HepG2 (cell line): ENCODE data around the gene CASS4. TPM values are rescaled to one million over a fixed set of nuclear protein-coding genes. Genes with fewer than 3 reads are reported as not detected.
A peak's percentile ranks its signal among the peaks of the same experiment; 100 is the strongest.

ENCODE experiments used
- AKAP8 ChIP-seq: sonication (generic); formaldehyde crosslinking; IDR thresholded peaks from 2 replicates; pipeline ENCODE4 v1.5.1; 2020; ENCODE audit warnings: mild to moderate bottlenecking, missing genetic modification reagents
- KLF11 ChIP-seq: IDR thresholded peaks from 2 replicates; pipeline ENCODE4 v1.6.1; 2016; ENCODE audit warnings: missing compliant biosample characterization
- MYNN ChIP-seq: sonication (generic); formaldehyde crosslinking; IDR thresholded peaks from 2 replicates; pipeline ENCODE4 v1.4.0; 2020; ENCODE audit warnings: mild to moderate bottlenecking, low read depth, missing genetic modification reagents
- SETDB1 ChIP-seq: sonication (generic); formaldehyde crosslinking; IDR thresholded peaks from 2 replicates; pipeline ENCODE4 v1.5.1; 2020; ENCODE audit warnings: missing genetic modification reagents, mild to moderate bottlenecking, borderline replicate concordance
- SIN3A ChIP-seq: IDR thresholded peaks from 2 replicates; pipeline ENCODE4 v1.6.1; 2011; ENCODE audit warnings: low read depth, mild to moderate bottlenecking, control low read depth, low read length, borderline replicate concordance
- SMAD3 ChIP-seq: sonication (generic); formaldehyde crosslinking; IDR thresholded peaks from 2 replicates; pipeline ENCODE4 v1.4.0; 2020; ENCODE audit warnings: missing genetic modification reagents
- ZNF577 ChIP-seq: sonication (generic); formaldehyde crosslinking; IDR thresholded peaks from 2 replicates; pipeline ENCODE4 v1.4.0; 2020; ENCODE audit warnings: mild to moderate bottlenecking, low read depth, missing genetic modification reagents, borderline replicate concordance
- ZNF850 ChIP-seq: sonication (generic); formaldehyde crosslinking; conservative IDR thresholded peaks from 2 replicates; pipeline ENCODE4 v1.9.0; 2021; ENCODE audit warnings: mild to moderate bottlenecking, missing genetic modification reagents
- polyA plus RNA-seq, 8 experiments: library from polyadenylated mRNA; depleted of rRNA in 3 of 8; stranded (reverse) in 7 of 8; unstranded in 1 of 8; fragments of >200 nt; fragmentation: Illumina TruSeq in 4 of 8; extraction: Trizol in 4 of 8; gene quantifications; 2 replicates each; pipeline versions ENCODE4 v1.2.1 to v1.2.3, GENCODE V29; 2011 to 2016; ENCODE audit warnings: low read depth in 4 of 8, missing spikeins in 1 of 8, mixed read lengths in 1 of 8; ENCODE audit not compliant: insufficient read depth in 1 of 8
- total RNA-seq, 5 experiments: library from RNA; depleted of rRNA; stranded (reverse); fragments of >200 nt; fragmentation: Illumina TruSeq; extraction: Trizol; gene quantifications; 2 replicates each; pipeline ENCODE4 v1.2.3, GENCODE V29; 2016; ENCODE audit warnings: low read depth in 1 of 5
- TF ChIP-seq, protein P1 (sequence below): sonication (generic); formaldehyde crosslinking; IDR thresholded peaks from 2 replicates; pipeline ENCODE4 v1.8.1; 2022; ENCODE audit warnings: low read depth, mild to moderate bottlenecking, missing genetic modification reagents
- TF ChIP-seq, protein P2 (sequence below): sonication (generic); formaldehyde crosslinking; IDR thresholded peaks from 2 replicates; pipeline ENCODE4 v1.4.0; 2020; ENCODE audit warnings: missing genetic modification reagents
- TF ChIP-seq, protein P3 (sequence below), 2 experiments: sonication (generic) in 1 of 2; formaldehyde crosslinking in 1 of 2; IDR thresholded peaks; 2 replicates each; pipeline versions ENCODE4 v1.5.1 to v1.6.1; 2011 to 2020; ENCODE audit warnings: borderline replicate concordance in 1 of 2, low read depth in 1 of 2, low read length in 1 of 2, mild to moderate bottlenecking in 1 of 2, missing genetic modification reagents in 1 of 2, moderate library complexity in 1 of 2
- TF ChIP-seq, protein P4 (sequence below): IDR thresholded peaks from 2 replicates; pipeline ENCODE4 v1.6.1; 2016
- TF ChIP-seq, protein P5 (sequence below): sonication (generic); formaldehyde crosslinking; IDR thresholded peaks from 2 replicates; pipeline ENCODE4 v1.5.1; 2020; ENCODE audit warnings: mild to moderate bottlenecking, missing genetic modification reagents, moderate library complexity
- TF ChIP-seq, protein P6 (sequence below): sonication (generic); formaldehyde crosslinking; IDR thresholded peaks from 2 replicates; pipeline ENCODE4 v1.4.0; 2020; ENCODE audit warnings: low read depth, mild to moderate bottlenecking, missing genetic modification reagents

CASS4 gene
- total and polyA plus RNA-seq, 2 of the 13 experiments (the other 11 are each of a cell fraction or from before 2014, with no cell fraction given), result 0.17 to 0.49 TPM

DNA sequence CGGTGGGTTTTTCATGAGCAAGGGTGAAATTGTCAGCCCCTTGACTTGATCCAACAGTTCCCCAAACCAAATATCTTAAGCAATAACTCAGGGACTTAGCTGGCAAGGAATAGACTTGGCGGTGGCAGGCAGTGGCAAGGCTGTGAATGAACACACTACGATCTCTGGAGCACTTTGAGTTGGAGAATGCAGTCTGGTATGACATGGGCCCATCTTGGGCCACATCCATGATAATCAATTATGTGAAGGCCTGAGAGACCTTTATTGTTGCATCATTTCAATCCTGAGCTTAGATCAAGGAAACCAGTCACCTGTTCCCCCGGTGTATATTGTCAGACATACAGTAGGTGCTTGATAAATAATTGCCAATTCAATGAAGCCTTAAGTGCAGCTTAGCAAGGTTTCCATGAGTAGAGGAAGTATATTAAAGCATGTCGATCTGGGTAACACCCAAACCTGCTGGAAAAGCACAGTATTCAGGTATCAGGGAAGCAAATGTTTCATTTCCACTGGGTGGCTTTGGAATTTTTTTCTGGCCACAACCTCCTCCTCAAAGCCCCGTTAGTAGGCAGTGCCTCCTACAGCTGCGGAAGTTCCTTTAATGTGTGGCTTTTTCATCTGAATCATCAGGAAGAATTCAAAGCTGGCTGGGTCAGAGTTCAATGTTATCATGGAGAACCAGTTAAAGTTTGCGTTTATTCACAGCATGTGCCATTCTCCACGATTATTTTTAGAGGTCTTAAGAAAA, 10.2 kb downstream of the CASS4 start (continued):
- TF ChIP-seq, protein P1, sequence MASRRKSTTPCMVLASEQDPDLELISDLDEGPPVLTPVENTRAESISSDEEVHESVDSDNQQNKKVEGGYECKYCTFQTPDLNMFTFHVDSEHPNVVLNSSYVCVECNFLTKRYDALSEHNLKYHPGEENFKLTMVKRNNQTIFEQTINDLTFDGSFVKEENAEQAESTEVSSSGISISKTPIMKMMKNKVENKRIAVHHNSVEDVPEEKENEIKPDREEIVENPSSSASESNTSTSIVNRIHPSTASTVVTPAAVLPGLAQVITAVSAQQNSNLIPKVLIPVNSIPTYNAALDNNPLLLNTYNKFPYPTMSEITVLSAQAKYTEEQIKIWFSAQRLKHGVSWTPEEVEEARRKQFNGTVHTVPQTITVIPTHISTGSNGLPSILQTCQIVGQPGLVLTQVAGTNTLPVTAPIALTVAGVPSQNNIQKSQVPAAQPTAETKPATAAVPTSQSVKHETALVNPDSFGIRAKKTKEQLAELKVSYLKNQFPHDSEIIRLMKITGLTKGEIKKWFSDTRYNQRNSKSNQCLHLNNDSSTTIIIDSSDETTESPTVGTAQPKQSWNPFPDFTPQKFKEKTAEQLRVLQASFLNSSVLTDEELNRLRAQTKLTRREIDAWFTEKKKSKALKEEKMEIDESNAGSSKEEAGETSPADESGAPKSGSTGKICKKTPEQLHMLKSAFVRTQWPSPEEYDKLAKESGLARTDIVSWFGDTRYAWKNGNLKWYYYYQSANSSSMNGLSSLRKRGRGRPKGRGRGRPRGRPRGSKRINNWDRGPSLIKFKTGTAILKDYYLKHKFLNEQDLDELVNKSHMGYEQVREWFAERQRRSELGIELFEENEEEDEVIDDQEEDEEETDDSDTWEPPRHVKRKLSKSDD, result no peak
- TF ChIP-seq SIN3A, result 0 out of 2 replicates have a peak, but pooled peaks have one; percentile 27
- TF ChIP-seq, protein P2, sequence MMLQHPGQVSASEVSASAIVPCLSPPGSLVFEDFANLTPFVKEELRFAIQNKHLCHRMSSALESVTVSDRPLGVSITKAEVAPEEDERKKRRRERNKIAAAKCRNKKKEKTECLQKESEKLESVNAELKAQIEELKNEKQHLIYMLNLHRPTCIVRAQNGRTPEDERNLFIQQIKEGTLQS, result no peak
- no peak for TF ChIP-seq ZNF850 (CRISPR knock-in tag)
- TF ChIP-seq, protein P3, sequence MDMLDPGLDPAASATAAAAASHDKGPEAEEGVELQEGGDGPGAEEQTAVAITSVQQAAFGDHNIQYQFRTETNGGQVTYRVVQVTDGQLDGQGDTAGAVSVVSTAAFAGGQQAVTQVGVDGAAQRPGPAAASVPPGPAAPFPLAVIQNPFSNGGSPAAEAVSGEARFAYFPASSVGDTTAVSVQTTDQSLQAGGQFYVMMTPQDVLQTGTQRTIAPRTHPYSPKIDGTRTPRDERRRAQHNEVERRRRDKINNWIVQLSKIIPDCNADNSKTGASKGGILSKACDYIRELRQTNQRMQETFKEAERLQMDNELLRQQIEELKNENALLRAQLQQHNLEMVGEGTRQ (IDR thresholded peaks at IDR 0.05; ENCODE audit: low read depth, low read length), result no peak
- TF ChIP-seq, protein P3 (CRISPR knock-in tag; IDR thresholded peaks at IDR 0.05; ENCODE audit: borderline replicate concordance), result no peak
- TF ChIP-seq AKAP8, result no peak
- TF ChIP-seq, protein P4, sequence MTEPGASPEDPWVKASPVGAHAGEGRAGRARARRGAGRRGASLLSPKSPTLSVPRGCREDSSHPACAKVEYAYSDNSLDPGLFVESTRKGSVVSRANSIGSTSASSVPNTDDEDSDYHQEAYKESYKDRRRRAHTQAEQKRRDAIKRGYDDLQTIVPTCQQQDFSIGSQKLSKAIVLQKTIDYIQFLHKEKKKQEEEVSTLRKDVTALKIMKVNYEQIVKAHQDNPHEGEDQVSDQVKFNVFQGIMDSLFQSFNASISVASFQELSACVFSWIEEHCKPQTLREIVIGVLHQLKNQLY, result no peak
- TF ChIP-seq SMAD3, result no peak
- TF ChIP-seq, protein P5, sequence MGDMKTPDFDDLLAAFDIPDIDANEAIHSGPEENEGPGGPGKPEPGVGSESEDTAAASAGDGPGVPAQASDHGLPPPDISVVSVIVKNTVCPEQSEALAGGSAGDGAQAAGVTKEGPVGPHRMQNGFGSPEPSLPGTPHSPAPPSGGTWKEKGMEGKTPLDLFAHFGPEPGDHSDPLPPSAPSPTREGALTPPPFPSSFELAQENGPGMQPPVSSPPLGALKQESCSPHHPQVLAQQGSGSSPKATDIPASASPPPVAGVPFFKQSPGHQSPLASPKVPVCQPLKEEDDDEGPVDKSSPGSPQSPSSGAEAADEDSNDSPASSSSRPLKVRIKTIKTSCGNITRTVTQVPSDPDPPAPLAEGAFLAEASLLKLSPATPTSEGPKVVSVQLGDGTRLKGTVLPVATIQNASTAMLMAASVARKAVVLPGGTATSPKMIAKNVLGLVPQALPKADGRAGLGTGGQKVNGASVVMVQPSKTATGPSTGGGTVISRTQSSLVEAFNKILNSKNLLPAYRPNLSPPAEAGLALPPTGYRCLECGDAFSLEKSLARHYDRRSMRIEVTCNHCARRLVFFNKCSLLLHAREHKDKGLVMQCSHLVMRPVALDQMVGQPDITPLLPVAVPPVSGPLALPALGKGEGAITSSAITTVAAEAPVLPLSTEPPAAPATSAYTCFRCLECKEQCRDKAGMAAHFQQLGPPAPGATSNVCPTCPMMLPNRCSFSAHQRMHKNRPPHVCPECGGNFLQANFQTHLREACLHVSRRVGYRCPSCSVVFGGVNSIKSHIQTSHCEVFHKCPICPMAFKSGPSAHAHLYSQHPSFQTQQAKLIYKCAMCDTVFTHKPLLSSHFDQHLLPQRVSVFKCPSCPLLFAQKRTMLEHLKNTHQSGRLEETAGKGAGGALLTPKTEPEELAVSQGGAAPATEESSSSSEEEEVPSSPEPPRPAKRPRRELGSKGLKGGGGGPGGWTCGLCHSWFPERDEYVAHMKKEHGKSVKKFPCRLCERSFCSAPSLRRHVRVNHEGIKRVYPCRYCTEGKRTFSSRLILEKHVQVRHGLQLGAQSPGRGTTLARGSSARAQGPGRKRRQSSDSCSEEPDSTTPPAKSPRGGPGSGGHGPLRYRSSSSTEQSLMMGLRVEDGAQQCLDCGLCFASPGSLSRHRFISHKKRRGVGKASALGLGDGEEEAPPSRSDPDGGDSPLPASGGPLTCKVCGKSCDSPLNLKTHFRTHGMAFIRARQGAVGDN (CRISPR knock-in tag), result no peak
- TF ChIP-seq, protein P6, sequence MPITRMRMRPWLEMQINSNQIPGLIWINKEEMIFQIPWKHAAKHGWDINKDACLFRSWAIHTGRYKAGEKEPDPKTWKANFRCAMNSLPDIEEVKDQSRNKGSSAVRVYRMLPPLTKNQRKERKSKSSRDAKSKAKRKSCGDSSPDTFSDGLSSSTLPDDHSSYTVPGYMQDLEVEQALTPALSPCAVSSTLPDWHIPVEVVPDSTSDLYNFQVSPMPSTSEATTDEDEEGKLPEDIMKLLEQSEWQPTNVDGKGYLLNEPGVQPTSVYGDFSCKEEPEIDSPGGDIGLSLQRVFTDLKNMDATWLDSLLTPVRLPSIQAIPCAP (CRISPR knock-in tag), result no peak
- no peak for TF ChIP-seq SETDB1 (CRISPR knock-in tag)
- TF ChIP-seq MYNN, result no peak
- TF ChIP-seq ZNF577 (CRISPR knock-in tag), result no peak
- TF ChIP-seq KLF11 (CRISPR knock-in tag), result no peak
